Fibroblast of lung (primary cell): Measurements from ENCODE around the gene LMOD3. TPM values are rescaled to one million over a fixed set of nuclear protein-coding genes. Genes with fewer than 3 reads are reported as not detected.

Experiments used
- DNase-seq, 2 donors: peaks; one replicate each; pipeline versions ENCODE4 v3.0.0 to v3.0.0-alpha.2; 2010; ENCODE audit warnings: low read depth in 2 of 2
- H2AFZ ChIP-seq: 2 replicates; pipeline ENCODE4 v1.5.1; 2012; ENCODE audit warnings: low read length, control low read depth, inconsistent platforms
- H3K27ac ChIP-seq: 2 replicates; pipeline ENCODE4 v1.5.1; 2011; ENCODE audit warnings: low read length, control low read depth; ENCODE audit not compliant: insufficient read depth
- H3K27me3 ChIP-seq: 2 replicates; pipeline ENCODE4 v1.5.1; 2011; ENCODE audit warnings: mild to moderate bottlenecking, low read length; ENCODE audit not compliant: control insufficient read depth, insufficient read depth
- H3K36me3 ChIP-seq: 2 replicates; pipeline ENCODE4 v1.5.1; 2011; ENCODE audit warnings: low read length; ENCODE audit not compliant: control insufficient read depth, insufficient read depth
- H3K4me1 ChIP-seq: 2 replicates; pipeline ENCODE4 v1.5.1; 2011; ENCODE audit warnings: low read length; ENCODE audit not compliant: control insufficient read depth, insufficient read depth; ENCODE audit errors: extremely low read depth
- H3K4me2 ChIP-seq: 2 replicates; pipeline ENCODE4 v1.5.1; 2011; ENCODE audit warnings: low read length, control low read depth; ENCODE audit not compliant: insufficient read depth; ENCODE audit errors: extremely low read depth
- H3K4me3 ChIP-seq, 4 experiments: fragments of 200-600 bp in 1 of 4; sonication (generic) in 1 of 4; replicated peaks in 1 of 4; 2 replicates each; pipeline ENCODE4 v1.5.1; 2011 to 2016; ENCODE audit warnings: low read length in 4 of 4, low read depth in 3 of 4, mild to moderate bottlenecking in 3 of 4, control low read depth in 2 of 4, inconsistent platforms in 1 of 4, mixed read lengths in 1 of 4; ENCODE audit not compliant: insufficient read depth in 1 of 4; ENCODE audit errors: control extremely low read depth in 1 of 4
- H3K79me2 ChIP-seq: 2 replicates; pipeline ENCODE4 v1.5.1; 2012; ENCODE audit warnings: mild to moderate bottlenecking, low read length, inconsistent platforms; ENCODE audit not compliant: control insufficient read depth, insufficient read depth
- H3K9ac ChIP-seq: 2 replicates; pipeline ENCODE4 v1.5.1; 2011; ENCODE audit warnings: mild to moderate bottlenecking, low read length, control low read depth; ENCODE audit not compliant: insufficient read depth
- H3K9me3 ChIP-seq: 2 replicates; pipeline ENCODE4 v1.5.1; 2012; ENCODE audit warnings: low read depth, low read length; ENCODE audit not compliant: control insufficient read depth, insufficient read depth
- H4K20me1 ChIP-seq: 2 replicates; pipeline ENCODE4 v1.5.1; 2011; ENCODE audit warnings: low read length; ENCODE audit not compliant: control insufficient read depth, insufficient read depth; ENCODE audit errors: extremely low read depth
- EZH2 ChIP-seq: IDR thresholded peaks from 2 replicates; pipeline ENCODE4 v1.5.1; 2012; ENCODE audit warnings: low read length, control low read depth, mild to moderate bottlenecking; ENCODE audit errors: missing control alignments
- polyA plus RNA-seq, 2 donors: library from polyadenylated mRNA; depleted of rRNA in 1 of 2; stranded (reverse) in 1 of 2; unstranded in 1 of 2; fragments of >200 nt; gene quantifications; 2 replicates each; pipeline ENCODE4 v1.2.1, GENCODE V29; 2011 to 2012; ENCODE audit warnings: missing spikeins in 1 of 2
- total RNA-seq: library from RNA; depleted of rRNA; stranded (reverse); fragments of >200 nt; gene quantifications from 2 replicates; pipeline ENCODE4 v1.2.1, GENCODE V29; 2014
- TF ChIP-seq, protein P1 (sequence below), 2 donors: IDR thresholded peaks in 1 of 2; conservative IDR thresholded peaks in 1 of 2; 1 replicate in 1 of 2; 2 replicates in 1 of 2; pipeline ENCODE4 v1.5.1; 2011 to 2012; ENCODE audit warnings: low read length in 2 of 2, control low read depth in 1 of 2, inconsistent platforms in 1 of 2, low read depth in 1 of 2, mild to moderate bottlenecking in 1 of 2

LMOD3 gene
- total and polyA plus RNA-seq, 2 donors (not counting 1 experiment from before 2014, with no cell fraction given) = 0.20 to 4.0 TPM

GRCh38 chr3:69085168-69085832 lies 37.1 kb downstream of the LMOD3 start:
- H3K4me1 ChIP-seq = peaks cover 46% of the 10 kb centered on the region
- peaks cover 46% of the 10 kb centered on the region for H3K79me2 ChIP-seq
- H3K9ac ChIP-seq = peak overlapping the region; percentile 75
- H3K27me3 ChIP-seq = no peaks in the 10 kb centered on the region
- H4K20me1 ChIP-seq = no peaks in the 10 kb centered on the region
- no peaks in the 10 kb centered on the region for H3K36me3 ChIP-seq
- peak overlapping the region; percentile 81 to 89 (median 84) for H3K4me3 ChIP-seq
- TF ChIP-seq, protein P1, sequence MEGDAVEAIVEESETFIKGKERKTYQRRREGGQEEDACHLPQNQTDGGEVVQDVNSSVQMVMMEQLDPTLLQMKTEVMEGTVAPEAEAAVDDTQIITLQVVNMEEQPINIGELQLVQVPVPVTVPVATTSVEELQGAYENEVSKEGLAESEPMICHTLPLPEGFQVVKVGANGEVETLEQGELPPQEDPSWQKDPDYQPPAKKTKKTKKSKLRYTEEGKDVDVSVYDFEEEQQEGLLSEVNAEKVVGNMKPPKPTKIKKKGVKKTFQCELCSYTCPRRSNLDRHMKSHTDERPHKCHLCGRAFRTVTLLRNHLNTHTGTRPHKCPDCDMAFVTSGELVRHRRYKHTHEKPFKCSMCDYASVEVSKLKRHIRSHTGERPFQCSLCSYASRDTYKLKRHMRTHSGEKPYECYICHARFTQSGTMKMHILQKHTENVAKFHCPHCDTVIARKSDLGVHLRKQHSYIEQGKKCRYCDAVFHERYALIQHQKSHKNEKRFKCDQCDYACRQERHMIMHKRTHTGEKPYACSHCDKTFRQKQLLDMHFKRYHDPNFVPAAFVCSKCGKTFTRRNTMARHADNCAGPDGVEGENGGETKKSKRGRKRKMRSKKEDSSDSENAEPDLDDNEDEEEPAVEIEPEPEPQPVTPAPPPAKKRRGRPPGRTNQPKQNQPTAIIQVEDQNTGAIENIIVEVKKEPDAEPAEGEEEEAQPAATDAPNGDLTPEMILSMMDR (conservative IDR thresholded peaks at IDR 0.05 in 1 of 2, IDR thresholded peaks at IDR 0.05 in 1 of 2; ENCODE audit: low read depth in 1 of 2, low read length in 2 of 2) = no peak
- no peak for TF ChIP-seq EZH2
- DNase-seq = peak; percentile 9 to 54
- H3K27ac ChIP-seq = peak overlapping the region; percentile 88
- H3K9me3 ChIP-seq = no peaks in the 10 kb centered on the region
- H3K4me2 ChIP-seq = peak overlapping the region; percentile 97
- peak overlapping the region; percentile 15 for H2AFZ ChIP-seq

GRCh38 chr3:69084326-69085167 lies 37.8 kb downstream of the LMOD3 start, which contains the start of gene ARL6IP5:
Gene ARL6IP5, plus strand, starts transcription at chr3:69084937. Its CDS starts 111 bp downstream, at chr3:69085048.
- H3K27ac ChIP-seq = peak within 1 kb of the TSS; percentile 88
- H3K79me2 ChIP-seq = peaks cover 44% of the 10 kb centered on the region
- H2AFZ ChIP-seq = peak within 1 kb of the TSS; percentile 78
- H4K20me1 ChIP-seq = no peaks in the 10 kb centered on the region
- peak within 1 kb of the TSS; percentile 75 for H3K9ac ChIP-seq
- TF ChIP-seq, protein P1 (conservative IDR thresholded peaks at IDR 0.05 in 1 of 2, IDR thresholded peaks at IDR 0.05 in 1 of 2; ENCODE audit: low read depth in 1 of 2, low read length in 2 of 2) = no peak
- TF ChIP-seq EZH2 = no peak
- peak within 1 kb of the TSS; percentile 81 to 89 (median 84) for H3K4me3 ChIP-seq
- peak; percentile 93 to 95 for DNase-seq
- H3K9me3 ChIP-seq = no peaks in the 10 kb centered on the region
- H3K27me3 ChIP-seq = no peaks in the 10 kb centered on the region
- no peaks in the 10 kb centered on the region for H3K36me3 ChIP-seq
- H3K4me1 ChIP-seq = peaks cover 42% of the 10 kb centered on the region
- peak within 1 kb of the TSS; percentile 97 for H3K4me2 ChIP-seq

- Histone ChIP-seq H2AFZ (no peak overlapping the region), H3K4me1 (peaks cover 32% of the 10 kb centered on the region), H3K36me3 (no peaks in the 10 kb centered on the region), H3K27me3 (no peaks in the 10 kb centered on the region), H3K79me2 (peaks cover 41% of the 10 kb centered on the region), H4K20me1 (no peaks in the 10 kb centered on the region), H3K9ac (no peak overlapping the region), H3K9me3 (no peaks in the 10 kb centered on the region), H3K4me3 (no peak overlapping the region), H3K4me2 (peak overlapping the region; percentile 46), H3K27ac (no peak overlapping the region)
- TF ChIP-seq, protein P1 (conservative IDR thresholded peaks at IDR 0.05 in 1 of 2, IDR thresholded peaks at IDR 0.05 in 1 of 2; ENCODE audit: low read depth in 1 of 2, low read length in 2 of 2) = no peak
- TF ChIP-seq EZH2 = no peak
- peak; percentile 81 to 86 for DNase-seq
These were observed 39.6 kb downstream of the LMOD3 start for GRCh38 chr3:69082805-69083204.
